HUES64 (cell line): Measurements from ENCODE around the gene GNG14.

Experiments
- H3K27ac ChIP-seq: 2 replicates; pipeline ENCODE4 v1.7.0; 2013; ENCODE audit warnings: low read depth, low read length, inconsistent platforms
- H3K27me3 ChIP-seq: 2 replicates; pipeline ENCODE4 v1.6.1; 2013; ENCODE audit warnings: mild to moderate bottlenecking, low read length; ENCODE audit not compliant: insufficient read depth
- H3K36me3 ChIP-seq: 2 replicates; pipeline ENCODE4 v1.6.1; 2013; ENCODE audit warnings: mild to moderate bottlenecking, low read length; ENCODE audit not compliant: insufficient read depth
- H3K4me1 ChIP-seq: 2 replicates; pipeline ENCODE4 v1.6.1; 2013; ENCODE audit warnings: mild to moderate bottlenecking, low read length, moderate library complexity; ENCODE audit not compliant: insufficient read depth
- H3K4me3 ChIP-seq: 2 replicates; pipeline ENCODE4 v1.5.1; 2013; ENCODE audit warnings: mild to moderate bottlenecking, low read length, moderate library complexity
- H3K9ac ChIP-seq: 2 replicates; pipeline ENCODE4 v1.6.1; 2013; ENCODE audit warnings: mild to moderate bottlenecking, low read depth, low read length
- H3K9me3 ChIP-seq: 2 replicates; pipeline ENCODE4 v1.6.1; 2013; ENCODE audit warnings: low read depth, low read length; ENCODE audit not compliant: insufficient read depth
- WGBS: fragments of 150-250, 120-280 bp; methylation state at CpG from one replicate; pipeline ENCODE4 v1.1.7; 2013; ENCODE audit warnings: missing lambda C conversion rate; 5-methylcytosine and 5-hydroxymethylcytosine counted together

Gene GNG14

DNA sequence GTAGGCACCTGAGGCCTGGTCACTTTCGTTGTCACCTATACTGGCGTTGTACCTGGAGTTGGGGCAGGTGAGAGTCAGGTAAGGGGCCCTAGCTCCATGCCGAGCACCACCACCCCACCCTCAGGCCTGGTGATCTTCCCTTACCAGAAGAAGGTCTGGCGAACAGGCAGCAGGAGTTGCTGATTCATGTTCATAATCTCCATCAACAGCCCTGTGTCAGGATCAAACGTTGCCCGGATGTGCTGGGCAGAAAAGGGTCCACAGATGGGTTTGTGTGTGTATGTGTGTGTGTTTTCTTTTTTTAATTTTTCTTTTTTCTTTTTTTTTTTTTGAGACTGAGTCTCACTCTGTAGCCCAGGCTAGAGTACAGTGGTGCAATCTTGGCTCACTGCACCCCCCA lies 35.6 kb upstream of the GNG14 start:
- 94% methylated on average over 6 of the region's 6 CpGs for WGBS
- Histone ChIP-seq H3K36me3 (peaks cover 26% of the 10 kb centered on the region), H3K9ac (no peak overlapping the region), H3K9me3 (no peaks in the 10 kb centered on the region), H3K27ac (no peak overlapping the region), H3K4me3 (no peak overlapping the region), H3K4me1 (no peaks in the 10 kb centered on the region), H3K27me3 (no peaks in the 10 kb centered on the region)

DNA sequence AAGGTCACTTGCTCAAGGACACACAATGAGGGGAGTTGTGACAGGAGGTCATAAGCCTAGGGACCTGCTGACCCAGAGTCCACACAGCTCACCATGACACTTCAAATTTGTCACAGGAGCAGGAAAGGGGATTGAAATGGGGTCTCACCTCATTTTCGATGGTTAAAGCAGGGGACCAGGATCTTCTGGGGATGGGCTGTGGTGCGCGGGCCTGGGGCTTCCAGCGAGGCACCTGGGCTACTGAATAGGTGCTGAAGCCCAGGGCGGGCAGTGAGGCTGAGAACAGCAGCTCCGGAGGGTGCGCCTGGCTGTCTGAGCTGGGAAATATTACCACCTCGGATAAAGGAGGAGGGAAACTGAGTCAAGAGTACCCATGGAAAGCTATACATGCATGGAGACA lies 32.3 kb upstream of the GNG14 start:
- Histone ChIP-seq H3K27me3 (no peaks in the 10 kb centered on the region), H3K9ac (no peak overlapping the region), H3K9me3 (no peaks in the 10 kb centered on the region), H3K36me3 (peaks cover 42% of the 10 kb centered on the region), H3K4me1 (no peaks in the 10 kb centered on the region), H3K4me3 (no peak overlapping the region), H3K27ac (no peak overlapping the region)
- WGBS, result 95% methylated on average over 8 of the region's 8 CpGs

DNA sequence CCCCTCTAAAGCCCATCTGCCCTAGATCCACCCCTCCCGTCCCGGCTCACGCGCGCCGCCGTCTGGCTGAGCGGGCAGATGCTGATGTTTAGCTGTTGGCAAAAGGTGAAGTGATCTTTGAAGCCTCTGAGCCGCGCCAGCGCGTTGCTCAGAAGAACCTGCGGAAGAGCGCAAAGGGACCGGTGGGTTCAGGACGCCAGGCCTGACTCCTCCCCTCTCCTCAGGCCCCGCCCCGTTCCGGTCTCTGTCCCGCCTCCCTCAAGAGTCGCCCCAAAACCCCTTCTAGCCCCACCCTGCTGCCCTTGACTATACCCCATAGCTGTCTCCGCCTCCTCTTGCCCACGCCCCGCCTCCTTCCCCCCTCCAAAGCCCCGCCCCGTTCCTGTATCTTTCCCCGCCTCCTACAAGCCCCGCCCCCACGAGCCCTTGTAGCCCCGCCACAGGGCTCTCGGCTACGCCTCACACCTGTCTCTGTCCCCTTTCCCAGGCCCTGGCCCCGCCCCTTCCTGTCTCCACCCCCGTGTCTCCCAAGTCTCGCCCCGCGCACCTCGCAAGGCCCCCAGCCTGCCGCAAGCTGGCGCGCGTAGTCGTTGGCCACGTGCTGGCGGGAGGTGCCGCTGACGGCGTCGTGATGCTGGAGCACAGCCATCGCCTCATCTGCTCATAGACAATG lies 30.8 kb upstream of the GNG14 start:
- no peak overlapping the region for H3K9ac ChIP-seq
- WGBS, result 93% methylated on average over 50 of the region's 50 CpGs
- H3K27me3 ChIP-seq, result no peaks in the 10 kb centered on the region
- H3K9me3 ChIP-seq, result no peaks in the 10 kb centered on the region
- no peak overlapping the region for H3K4me3 ChIP-seq
- H3K36me3 ChIP-seq, result peaks cover 52% of the 10 kb centered on the region
- no peak overlapping the region for H3K27ac ChIP-seq
- H3K4me1 ChIP-seq, result no peaks in the 10 kb centered on the region

DNA sequence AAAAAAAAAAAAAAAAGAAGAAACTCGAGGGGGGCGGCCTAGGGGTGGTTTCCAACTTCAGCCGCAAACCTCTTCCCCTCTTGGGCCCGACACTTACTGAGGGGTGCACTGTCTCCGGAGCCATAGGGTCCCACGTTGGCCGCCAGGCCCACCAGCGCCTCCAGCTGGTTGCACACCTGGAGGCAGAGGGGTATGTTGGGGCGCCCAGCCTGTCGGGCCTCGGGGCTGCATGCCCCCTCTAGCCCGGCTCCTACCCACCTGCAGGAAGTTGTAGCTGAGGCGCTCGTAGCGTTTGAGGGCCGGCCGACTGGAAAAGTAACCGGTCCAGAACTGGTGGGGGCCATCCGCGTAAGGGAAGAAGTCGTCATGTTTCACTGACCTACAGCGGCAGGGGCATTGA lies 29.8 kb upstream of the GNG14 start:
- 97% methylated on average over 22 of the region's 22 CpGs for WGBS

DNA sequence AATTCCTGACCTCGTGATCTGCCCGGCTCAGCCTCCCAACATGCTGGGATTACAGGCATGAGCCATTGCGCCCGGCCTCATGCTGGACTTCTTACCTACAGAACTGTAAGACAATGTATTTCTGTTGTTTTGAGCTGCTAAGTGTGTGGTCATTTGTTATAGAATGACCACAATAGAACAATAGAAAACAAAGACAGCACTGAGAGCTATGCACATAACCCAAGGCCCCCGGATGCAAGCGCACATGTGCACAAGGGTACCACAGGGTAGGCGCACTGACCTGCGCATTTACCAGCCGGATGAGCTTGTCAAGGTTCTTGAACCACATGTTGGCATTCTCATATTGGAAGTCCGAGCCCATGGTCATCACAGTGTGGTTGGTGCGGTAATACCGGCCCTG lies 26.8 kb upstream of the GNG14 start:
- 97% methylated on average over 12 of the region's 12 CpGs for WGBS
- Histone ChIP-seq H3K9ac (no peak overlapping the region), H3K36me3 (peaks cover 53% of the 10 kb centered on the region), H3K4me1 (no peaks in the 10 kb centered on the region), H3K9me3 (no peaks in the 10 kb centered on the region), H3K4me3 (no peak overlapping the region), H3K27ac (no peak overlapping the region), H3K27me3 (no peaks in the 10 kb centered on the region)

More for the DNA sequence above, 29.8 kb upstream of the GNG14 start:
- Histone ChIP-seq H3K4me3 (no peak overlapping the region), H3K9me3 (no peaks in the 10 kb centered on the region), H3K27me3 (no peaks in the 10 kb centered on the region), H3K4me1 (no peaks in the 10 kb centered on the region), H3K27ac (no peak overlapping the region), H3K9ac (no peak overlapping the region), H3K36me3 (peaks cover 53% of the 10 kb centered on the region)

DNA sequence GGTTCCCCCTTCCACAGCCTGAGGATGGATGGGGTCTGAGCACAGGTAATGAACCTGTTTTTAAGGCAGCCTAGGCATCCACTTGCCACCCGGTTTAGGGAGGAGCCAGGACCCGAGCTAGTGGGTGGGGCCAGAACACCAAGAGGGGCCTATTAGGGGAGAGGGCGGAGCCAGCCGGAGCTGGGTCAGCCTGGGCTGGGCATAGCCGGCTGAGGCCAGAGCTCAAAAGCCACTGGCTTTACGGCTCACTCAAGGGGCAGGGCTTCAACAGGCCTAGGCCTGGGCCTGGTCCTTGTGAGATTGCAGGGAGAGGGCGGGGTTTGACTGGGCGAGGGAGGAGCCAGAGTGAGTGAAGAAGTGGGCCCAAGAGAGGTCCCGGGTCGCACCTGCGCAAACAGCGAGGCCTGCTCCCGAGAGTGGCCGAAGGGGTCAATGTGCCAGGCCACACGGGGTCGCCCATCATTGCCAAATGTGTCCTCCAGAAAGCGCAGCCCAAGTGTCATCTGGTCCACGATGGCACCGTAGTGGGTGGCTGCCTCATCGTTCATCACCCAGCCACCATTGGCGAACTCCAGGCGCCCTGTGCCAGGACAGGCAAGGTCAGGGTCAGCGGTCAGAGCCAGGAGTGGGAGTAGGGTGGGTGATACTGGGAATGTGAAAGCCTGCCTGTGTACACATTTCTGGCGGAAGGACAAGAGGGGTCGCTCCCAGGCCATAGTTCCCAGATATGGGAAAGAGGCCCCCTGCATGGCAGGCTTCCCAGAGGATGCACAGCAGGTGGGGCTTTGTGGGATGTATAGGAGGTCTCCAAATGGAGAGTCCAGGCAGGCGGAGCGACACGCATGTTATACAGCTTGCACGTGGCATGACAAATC lies 23.2 kb upstream of the GNG14 start:
- Histone ChIP-seq H3K27me3 (no peaks in the 10 kb centered on the region), H3K9ac (no peak overlapping the region), H3K9me3 (no peaks in the 10 kb centered on the region), H3K27ac (no peak overlapping the region), H3K4me1 (no peaks in the 10 kb centered on the region), H3K4me3 (no peak overlapping the region), H3K36me3 (peaks cover 40% of the 10 kb centered on the region)
- WGBS, result 90% methylated on average over 29 of the region's 29 CpGs

DNA sequence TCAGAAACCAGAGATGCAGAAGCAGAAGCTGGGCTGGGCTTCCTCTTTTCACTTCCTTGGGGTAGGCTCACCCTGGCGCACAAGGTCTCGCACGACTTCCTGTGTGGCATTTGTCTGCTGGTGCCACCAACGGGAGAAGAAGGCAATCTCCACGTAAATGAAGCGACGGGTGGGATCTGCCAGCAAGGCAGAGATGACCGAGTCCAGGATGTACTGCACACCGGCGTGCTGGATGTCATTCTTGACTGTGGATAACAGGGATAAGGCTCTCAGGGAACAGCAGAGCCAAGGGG lies 22.6 kb upstream of the GNG14 start:
- H3K27ac ChIP-seq, result no peak overlapping the region
- 97% methylated on average over 10 of the region's 10 CpGs for WGBS
- no peak overlapping the region for H3K9ac ChIP-seq
- H3K4me1 ChIP-seq, result no peaks in the 10 kb centered on the region; the same call in 1 of the 2 replicates
- no peaks in the 10 kb centered on the region for H3K9me3 ChIP-seq
- peaks cover 38% of the 10 kb centered on the region for H3K36me3 ChIP-seq
- no peak overlapping the region for H3K4me3 ChIP-seq
- no peaks in the 10 kb centered on the region for H3K27me3 ChIP-seq

DNA sequence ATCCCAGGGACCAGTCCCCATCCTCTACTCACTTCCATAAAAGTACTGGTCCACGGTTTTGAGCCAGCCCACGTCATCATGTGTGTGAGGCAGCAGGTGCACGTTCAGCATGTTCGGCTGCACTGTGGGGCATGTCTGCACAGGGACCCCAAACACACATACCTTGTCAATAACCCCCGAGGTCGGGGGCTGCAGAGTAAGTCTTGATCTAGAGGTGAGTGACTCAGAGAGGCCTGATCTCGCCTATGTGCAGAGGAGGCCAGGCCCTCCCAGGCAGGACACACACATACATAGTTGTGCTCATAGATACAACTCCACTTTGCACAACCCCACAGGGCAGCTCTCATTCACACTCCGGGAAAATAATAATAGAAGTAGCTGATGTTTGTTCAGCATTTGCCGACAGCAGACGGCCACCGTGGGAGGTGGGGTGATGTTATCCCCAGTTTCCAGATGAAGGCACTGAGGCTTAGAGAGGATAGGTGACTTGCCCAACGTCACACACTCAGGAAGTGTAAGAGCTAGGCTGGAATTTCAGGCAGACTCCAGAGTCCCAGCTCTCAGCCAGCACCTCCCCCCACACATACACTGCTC lies 22.0 kb upstream of the GNG14 start:
- peak overlapping the region; percentile 88 for H3K4me3 ChIP-seq
- no peaks in the 10 kb centered on the region for H3K27me3 ChIP-seq
- H3K9ac ChIP-seq, result peak overlapping the region; percentile 88; the same call in 1 of the 2 replicates
- WGBS, result 82% methylated on average over 11 of the region's 12 CpGs
- H3K36me3 ChIP-seq, result peaks cover 35% of the 10 kb centered on the region
- no peaks in the 10 kb centered on the region for H3K9me3 ChIP-seq
- H3K4me1 ChIP-seq, result no peaks in the 10 kb centered on the region; the same call in 1 of the 2 replicates
- no peak overlapping the region for H3K27ac ChIP-seq

DNA sequence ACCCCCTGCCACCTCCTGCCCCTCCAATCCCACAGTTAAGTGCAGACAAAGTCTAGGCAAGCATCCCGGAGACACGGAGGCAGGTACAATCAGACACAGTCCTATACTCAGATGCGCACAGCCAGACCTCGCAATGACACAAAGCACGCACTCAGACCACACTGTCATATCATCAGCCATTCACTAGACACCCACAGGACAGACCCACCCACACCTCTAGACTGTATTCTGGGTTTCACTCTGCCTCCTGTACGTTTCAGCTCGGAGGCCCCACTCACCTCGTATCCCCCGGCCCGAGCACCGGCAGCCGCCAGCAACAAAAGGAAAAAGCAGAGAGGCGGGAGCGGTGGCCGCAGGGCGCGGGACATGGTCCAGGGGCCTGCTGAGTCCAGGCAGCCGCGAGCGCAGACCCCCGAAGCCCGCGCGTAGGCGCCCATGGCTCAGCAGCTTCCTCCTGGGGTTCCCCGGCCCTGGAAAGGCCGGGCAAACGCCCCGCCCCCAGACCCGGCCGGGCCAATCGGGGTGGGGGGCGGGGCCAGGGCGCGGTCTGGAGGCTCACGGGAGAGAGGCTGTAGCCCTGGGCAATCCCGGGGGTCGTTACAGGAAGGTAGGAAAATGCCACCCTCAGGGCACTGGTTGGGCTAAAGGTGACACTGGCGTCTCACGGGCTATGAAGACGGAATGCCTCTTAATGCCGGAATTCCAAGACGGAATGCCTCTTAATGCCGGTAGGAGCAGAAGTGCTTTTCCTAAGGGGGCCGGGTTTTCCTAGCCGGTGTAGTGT lies 21.3 kb upstream of the GNG14 start, which contains the start of the genes MAN2B1 and WDR83:
MAN2B1 (minus strand) TSS at position 478 of the 784 bp plus-strand sequence; CDS start at position 437, 41 bp downstream.
WDR83 (plus strand) TSS at position 543 of the 784 bp plus-strand sequence. CDS start 2,984 bp downstream, outside the sequence.
- H3K9ac ChIP-seq, result peak within 1 kb of the TSS; percentile 88
- no peaks in the 10 kb centered on the region; the same call in 1 of the 2 replicates for H3K4me1 ChIP-seq
- H3K9me3 ChIP-seq, result no peaks in the 10 kb centered on the region
- H3K36me3 ChIP-seq, result peaks cover 28% of the 10 kb centered on the region
- 4% methylated on average over 46 of the region's 46 CpGs for WGBS
- H3K27me3 ChIP-seq, result no peaks in the 10 kb centered on the region
- peak within 1 kb of the TSS; percentile 51; the same call in 1 of the 2 replicates for H3K27ac ChIP-seq
- peak within 1 kb of the TSS; percentile 88 for H3K4me3 ChIP-seq

DNA sequence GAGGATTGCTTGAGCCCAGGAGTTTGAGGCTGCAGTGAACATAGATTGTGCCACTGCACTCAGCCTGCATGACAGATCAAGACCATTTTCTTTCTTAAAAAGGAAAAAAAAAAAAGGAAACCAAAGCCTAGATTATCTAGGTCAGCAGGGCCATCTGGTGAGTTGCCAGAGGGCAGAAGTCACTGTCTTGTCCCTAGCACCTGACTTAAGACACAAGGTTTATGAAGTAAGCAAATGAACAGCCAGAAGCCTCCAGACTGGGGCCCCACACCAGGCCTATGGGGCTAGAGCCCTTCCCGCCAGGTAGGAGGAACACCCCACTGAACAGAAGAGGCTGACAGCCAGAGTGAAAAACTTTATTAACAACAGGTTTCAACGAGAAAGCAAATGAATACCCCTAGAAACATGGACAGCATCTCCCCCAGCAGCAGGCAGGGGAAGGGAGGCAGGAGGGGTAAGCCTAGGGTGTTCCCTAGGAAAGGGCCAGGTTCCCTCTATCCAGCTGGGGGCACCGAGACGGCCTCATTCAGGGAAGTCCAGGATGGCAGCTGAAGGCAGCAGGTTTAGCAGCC lies 20.0 kb upstream of the GNG14 start:
- H3K27ac ChIP-seq, result no peak overlapping the region
- no peaks in the 10 kb centered on the region for H3K9me3 ChIP-seq
- peaks cover 27% of the 10 kb centered on the region for H3K36me3 ChIP-seq
- H3K4me1 ChIP-seq, result no peaks in the 10 kb centered on the region; the same call in 1 of the 2 replicates
- no peaks in the 10 kb centered on the region for H3K27me3 ChIP-seq
- WGBS, result 92% methylated on average over 3 of the region's 4 CpGs
- no peak overlapping the region for H3K9ac ChIP-seq
- peak overlapping the region; percentile 76; the same call in 1 of the 2 replicates for H3K4me3 ChIP-seq
